Measurements from ENCODE around the gene PASK. TPM values are rescaled to one million over a fixed set of nuclear protein-coding genes. Genes with fewer than 3 reads are reported as not detected.

Gene PASK
- total and polyA plus RNA-seq, 9 of the 15 experiments (the other 6 are each of a cell fraction or from before 2014, with no cell fraction given): 1.5 to 30.3 (median 9.9) TPM

DNA sequence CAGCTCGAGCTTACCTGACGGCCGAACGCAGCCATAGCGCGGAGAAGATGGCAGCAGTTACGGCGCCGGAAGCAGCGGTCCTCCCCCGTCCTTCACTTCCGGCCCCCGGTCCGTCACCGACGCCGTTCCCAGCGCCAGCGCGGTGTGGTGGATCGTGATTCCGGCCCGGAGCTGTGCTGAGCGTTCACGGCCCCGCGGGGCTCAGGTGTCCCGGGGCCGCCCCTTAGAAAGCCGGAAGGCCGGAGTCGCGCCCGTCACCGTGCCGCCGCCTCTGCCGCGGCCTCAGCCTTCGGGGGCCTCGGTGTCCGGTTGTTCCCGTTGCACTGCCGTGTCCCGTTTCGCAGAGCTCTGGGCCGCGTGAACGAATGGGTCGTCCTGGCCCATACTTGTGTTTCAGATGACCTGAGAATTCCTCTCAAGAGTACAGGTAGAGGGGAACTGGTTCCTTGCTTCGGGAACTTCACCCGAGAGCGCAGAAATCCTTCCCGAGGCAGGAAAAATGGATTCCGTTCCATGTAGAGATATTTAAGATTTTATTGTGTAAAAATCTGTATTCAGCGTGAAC is 47.0 kb downstream of the PASK start, which contains the start of gene MTERF4 (continued):
- no peak for TF ChIP-seq SRSF3 (IDR thresholded peaks at IDR 0.05; ENCODE audit: insufficient read depth, low read length)
- TF ChIP-seq ZNF551 (CRISPR knock-in tag; IDR thresholded peaks at IDR 0.05): no peak
- TF ChIP-seq SIN3B (IDR thresholded peaks at IDR 0.05; ENCODE audit: low read depth): peak; percentile 97
- TF ChIP-seq TCF7L2 (IDR thresholded peaks at IDR 0.05; ENCODE audit: low read depth, low read length): no peak
- TF ChIP-seq SMAD4 (CRISPR knock-in tag; conservative IDR thresholded peaks at IDR 0.05): no peak; the same call in 1 of the 2 replicates
- TF ChIP-seq MECOM (CRISPR knock-in tag; IDR thresholded peaks at IDR 0.05): no peak
- TF ChIP-seq, protein P1, sequence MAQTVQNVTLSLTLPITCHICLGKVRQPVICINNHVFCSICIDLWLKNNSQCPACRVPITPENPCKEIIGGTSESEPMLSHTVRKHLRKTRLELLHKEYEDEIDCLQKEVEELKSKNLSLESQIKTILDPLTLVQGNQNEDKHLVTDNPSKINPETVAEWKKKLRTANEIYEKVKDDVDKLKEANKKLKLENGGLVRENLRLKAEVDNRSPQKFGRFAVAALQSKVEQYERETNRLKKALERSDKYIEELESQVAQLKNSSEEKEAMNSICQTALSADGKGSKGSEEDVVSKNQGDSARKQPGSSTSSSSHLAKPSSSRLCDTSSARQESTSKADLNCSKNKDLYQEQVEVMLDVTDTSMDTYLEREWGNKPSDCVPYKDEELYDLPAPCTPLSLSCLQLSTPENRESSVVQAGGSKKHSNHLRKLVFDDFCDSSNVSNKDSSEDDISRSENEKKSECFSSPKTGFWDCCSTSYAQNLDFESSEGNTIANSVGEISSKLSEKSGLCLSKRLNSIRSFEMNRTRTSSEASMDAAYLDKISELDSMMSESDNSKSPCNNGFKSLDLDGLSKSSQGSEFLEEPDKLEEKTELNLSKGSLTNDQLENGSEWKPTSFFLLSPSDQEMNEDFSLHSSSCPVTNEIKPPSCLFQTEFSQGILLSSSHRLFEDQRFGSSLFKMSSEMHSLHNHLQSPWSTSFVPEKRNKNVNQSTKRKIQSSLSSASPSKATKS (CRISPR knock-in tag; IDR thresholded peaks at IDR 0.05): no peak
- peak; percentile 95 for TF ChIP-seq ZNF263 (CRISPR knock-in tag; IDR thresholded peaks at IDR 0.05; ENCODE audit: borderline replicate concordance)
- TF ChIP-seq TCF7 (IDR thresholded peaks at IDR 0.05; ENCODE audit: borderline replicate concordance): no peak
- TF ChIP-seq U2AF2 (optimal IDR thresholded peaks at IDR 0.05; ENCODE audit: low read depth, low read length): no peak
- TF ChIP-seq FOXK2 (conservative IDR thresholded peaks at IDR 0.05 in 1 of 2, IDR thresholded peaks at IDR 0.05 in 1 of 2; ENCODE audit: low read depth in 2 of 2): peak; percentile 46 to 55; a peak in 2 of 4 replicates
- TF ChIP-seq ZNF695 (CRISPR knock-in tag; IDR thresholded peaks at IDR 0.05): no peak
- no peak for TF ChIP-seq CBX2 (IDR thresholded peaks at IDR 0.05; ENCODE audit: insufficient read depth, low read length, poor library complexity, severe bottlenecking)
- TF ChIP-seq KAT8 (IDR thresholded peaks at IDR 0.05; ENCODE audit: low read depth): no peak
- TF ChIP-seq GATAD2B (IDR thresholded peaks at IDR 0.05; ENCODE audit: borderline replicate concordance): peak; percentile 55; the same call in 1 of the 2 replicates
- no peak for TF ChIP-seq ILK (tag; IDR thresholded peaks at IDR 0.05; ENCODE audit: borderline replicate concordance, low read depth)
- TF ChIP-seq, protein P2, sequence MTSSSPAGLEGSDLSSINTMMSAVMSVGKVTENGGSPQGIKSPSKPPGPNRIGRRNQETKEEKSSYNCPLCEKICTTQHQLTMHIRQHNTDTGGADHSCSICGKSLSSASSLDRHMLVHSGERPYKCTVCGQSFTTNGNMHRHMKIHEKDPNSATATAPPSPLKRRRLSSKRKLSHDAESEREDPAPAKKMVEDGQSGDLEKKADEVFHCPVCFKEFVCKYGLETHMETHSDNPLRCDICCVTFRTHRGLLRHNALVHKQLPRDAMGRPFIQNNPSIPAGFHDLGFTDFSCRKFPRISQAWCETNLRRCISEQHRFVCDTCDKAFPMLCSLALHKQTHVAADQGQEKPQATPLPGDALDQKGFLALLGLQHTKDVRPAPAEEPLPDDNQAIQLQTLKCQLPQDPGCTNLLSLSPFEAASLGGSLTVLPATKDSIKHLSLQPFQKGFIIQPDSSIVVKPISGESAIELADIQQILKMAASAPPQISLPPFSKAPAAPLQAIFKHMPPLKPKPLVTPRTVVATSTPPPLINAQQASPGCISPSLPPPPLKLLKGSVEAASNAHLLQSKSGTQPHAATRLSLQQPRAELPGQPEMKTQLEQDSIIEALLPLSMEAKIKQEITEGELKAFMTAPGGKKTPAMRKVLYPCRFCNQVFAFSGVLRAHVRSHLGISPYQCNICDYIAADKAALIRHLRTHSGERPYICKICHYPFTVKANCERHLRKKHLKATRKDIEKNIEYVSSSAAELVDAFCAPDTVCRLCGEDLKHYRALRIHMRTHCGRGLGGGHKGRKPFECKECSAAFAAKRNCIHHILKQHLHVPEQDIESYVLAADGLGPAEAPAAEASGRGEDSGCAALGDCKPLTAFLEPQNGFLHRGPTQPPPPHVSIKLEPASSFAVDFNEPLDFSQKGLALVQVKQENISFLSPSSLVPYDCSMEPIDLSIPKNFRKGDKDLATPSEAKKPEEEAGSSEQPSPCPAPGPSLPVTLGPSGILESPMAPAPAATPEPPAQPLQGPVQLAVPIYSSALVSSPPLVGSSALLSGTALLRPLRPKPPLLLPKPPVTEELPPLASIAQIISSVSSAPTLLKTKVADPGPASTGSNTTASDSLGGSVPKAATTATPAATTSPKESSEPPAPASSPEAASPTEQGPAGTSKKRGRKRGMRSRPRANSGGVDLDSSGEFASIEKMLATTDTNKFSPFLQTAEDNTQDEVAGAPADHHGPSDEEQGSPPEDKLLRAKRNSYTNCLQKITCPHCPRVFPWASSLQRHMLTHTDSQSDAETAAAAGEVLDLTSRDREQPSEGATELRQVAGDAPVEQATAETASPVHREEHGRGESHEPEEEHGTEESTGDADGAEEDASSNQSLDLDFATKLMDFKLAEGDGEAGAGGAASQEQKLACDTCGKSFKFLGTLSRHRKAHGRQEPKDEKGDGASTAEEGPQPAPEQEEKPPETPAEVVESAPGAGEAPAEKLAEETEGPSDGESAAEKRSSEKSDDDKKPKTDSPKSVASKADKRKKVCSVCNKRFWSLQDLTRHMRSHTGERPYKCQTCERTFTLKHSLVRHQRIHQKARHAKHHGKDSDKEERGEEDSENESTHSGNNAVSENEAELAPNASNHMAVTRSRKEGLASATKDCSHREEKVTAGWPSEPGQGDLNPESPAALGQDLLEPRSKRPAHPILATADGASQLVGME (CRISPR knock-in tag; IDR thresholded peaks at IDR 0.05): no peak
- peak; percentile 69 for TF ChIP-seq POLR2AphosphoS5 (IDR thresholded peaks at IDR 0.05; ENCODE audit: control insufficient read depth, insufficient read depth, low read depth, low read length)
- peak; percentile 76; the same call in 1 of the 2 replicates for TF ChIP-seq MTA3 (IDR thresholded peaks at IDR 0.05; ENCODE audit: borderline replicate concordance)
- TF ChIP-seq XRCC5 (IDR thresholded peaks at IDR 0.05; ENCODE audit: low read depth, low read length): peak; percentile 88
